Fibroblast of the aortic adventitia (primary cell): Measurements from ENCODE around the gene LGI1. TPM values are rescaled to one million over a fixed set of nuclear protein-coding genes. Genes with fewer than 3 reads are reported as not detected.
"Not testable (repeated sequence)": the region's sequence is repeated elsewhere in the genome, so short reads cannot be mapped to it uniquely, and the experiment has no call there.

Source experiments
- DNase-seq: peaks from one replicate; pipeline ENCODE4 v3.0.0-alpha.2; 2010; ENCODE audit warnings: low read depth
- H3K4me3 ChIP-seq: 2 replicates; pipeline ENCODE4 v1.5.1; 2011; ENCODE audit warnings: low read depth, mild to moderate bottlenecking, control low read depth, low read length, moderate library complexity
- total RNA-seq: library from RNA; depleted of rRNA; stranded (reverse); fragments of >200 nt; gene quantifications from 2 replicates; pipeline ENCODE4 v1.2.3, GENCODE V29; 2012; ENCODE audit warnings: low replicate concordance
- TF ChIP-seq, protein P1 (sequence below): IDR thresholded peaks from 2 replicates; pipeline ENCODE4 v1.5.1; 2011; ENCODE audit warnings: mild to moderate bottlenecking, low read length, control low read depth, inconsistent platforms; ENCODE audit not compliant: insufficient read depth

LGI1 gene
- total RNA-seq, 1 donor: 0.18 TPM

DNA sequence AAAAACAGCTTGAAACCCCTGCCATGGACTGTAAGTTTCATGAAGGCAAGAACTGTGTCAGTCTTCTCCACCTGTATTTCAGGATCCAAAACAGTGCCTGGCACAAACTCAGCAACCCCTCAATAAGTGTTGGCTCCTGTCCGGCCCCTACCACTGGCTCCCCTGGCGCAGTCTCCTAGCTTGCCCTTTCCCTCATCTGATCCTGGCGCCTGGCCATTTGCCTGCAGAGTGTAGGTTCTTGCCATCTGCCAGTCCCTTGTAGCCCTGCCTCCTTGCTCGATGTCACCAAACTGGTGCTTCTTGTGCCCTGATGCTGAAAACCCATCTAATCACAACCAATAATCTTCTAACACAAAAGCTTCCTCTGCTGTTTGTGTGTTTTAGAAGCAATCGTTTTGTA lies 60.4 kb downstream of the LGI1 start:
- TF ChIP-seq, protein P1, sequence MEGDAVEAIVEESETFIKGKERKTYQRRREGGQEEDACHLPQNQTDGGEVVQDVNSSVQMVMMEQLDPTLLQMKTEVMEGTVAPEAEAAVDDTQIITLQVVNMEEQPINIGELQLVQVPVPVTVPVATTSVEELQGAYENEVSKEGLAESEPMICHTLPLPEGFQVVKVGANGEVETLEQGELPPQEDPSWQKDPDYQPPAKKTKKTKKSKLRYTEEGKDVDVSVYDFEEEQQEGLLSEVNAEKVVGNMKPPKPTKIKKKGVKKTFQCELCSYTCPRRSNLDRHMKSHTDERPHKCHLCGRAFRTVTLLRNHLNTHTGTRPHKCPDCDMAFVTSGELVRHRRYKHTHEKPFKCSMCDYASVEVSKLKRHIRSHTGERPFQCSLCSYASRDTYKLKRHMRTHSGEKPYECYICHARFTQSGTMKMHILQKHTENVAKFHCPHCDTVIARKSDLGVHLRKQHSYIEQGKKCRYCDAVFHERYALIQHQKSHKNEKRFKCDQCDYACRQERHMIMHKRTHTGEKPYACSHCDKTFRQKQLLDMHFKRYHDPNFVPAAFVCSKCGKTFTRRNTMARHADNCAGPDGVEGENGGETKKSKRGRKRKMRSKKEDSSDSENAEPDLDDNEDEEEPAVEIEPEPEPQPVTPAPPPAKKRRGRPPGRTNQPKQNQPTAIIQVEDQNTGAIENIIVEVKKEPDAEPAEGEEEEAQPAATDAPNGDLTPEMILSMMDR: no peak
- no peak for DNase-seq
- no peak overlapping the region for H3K4me3 ChIP-seq

DNA sequence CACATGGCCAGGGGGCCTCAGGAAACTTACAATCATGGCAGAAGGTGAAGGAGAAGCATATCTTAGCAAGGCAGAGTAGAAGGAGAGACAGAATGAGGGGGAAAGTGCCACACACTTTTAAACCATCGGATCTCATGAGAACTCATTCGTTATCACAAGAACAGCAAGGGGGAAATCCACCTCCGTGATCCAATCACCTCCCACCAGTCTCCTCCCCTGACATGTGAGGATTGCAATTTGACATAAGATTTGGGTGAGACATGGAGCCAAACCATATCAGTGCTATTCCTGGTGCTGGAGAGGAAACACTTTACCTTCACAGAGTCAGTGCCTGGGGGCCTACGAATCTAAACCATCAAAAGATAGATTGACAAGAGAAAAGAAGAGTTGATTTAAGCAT lies 61.8 kb downstream of the LGI1 start:
- H3K4me3 ChIP-seq: no peak overlapping the region
- TF ChIP-seq, protein P1: no peak
- DNase-seq: no peak

DNA sequence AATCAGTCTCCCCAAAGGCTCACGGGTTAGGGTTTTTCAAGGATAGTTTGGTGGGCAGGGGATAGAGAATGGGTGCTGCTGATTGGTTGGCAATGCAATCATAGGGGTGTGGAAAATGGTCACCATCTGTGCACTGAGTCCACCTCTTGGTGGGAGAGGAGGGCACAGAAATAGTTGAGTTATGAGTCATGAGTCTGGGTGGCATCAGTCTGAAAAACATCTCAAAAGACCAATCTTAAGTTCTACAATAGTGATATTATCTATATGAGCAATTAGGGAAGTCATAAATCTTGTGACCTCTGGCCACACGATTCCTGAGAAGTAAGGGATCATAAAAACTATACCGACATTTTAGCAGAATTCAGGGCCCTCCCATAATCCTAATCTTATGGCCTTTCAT lies 62.7 kb downstream of the LGI1 start:
- no peak overlapping the region for H3K4me3 ChIP-seq
- no peak for DNase-seq
- TF ChIP-seq, protein P1: no peak

DNA sequence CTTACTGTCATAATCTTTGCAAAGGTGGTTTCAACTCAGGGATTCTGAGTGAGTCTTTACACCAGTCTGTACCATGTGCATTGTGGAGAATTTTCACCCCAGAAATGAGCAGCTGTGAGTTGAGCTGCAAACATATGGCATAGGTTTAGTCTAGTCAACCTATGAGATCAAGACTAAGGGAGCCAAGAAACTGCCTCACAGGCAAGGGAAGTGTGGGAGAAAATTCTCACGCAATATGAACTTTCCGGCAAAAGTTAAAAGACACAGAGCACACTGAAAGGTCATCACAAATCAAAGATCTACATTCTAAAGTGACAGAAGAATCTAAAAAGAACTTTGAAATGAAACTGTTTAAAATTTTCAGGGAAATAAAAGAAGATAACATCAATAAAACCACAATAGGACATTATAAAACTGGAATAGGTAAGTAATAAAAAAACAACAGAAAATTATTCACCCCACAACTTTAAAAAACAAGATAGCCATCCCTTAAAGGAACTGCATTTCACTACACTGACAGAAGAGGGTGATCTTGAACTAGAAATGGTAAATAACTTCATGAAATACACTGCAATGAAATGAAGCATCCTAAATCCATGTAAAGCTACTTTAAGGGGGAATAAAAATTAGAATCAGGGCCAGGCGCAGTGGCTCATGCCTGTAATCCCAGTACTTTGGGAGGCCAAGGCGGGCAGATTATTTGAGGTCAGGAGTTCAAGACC lies 63.5 kb downstream of the LGI1 start:
- TF ChIP-seq, protein P1: peak; percentile 51
- DNase-seq: peak; percentile 71
- no peak overlapping the region for H3K4me3 ChIP-seq

GRCh38 chr10:93826355-93826754 lies 68.6 kb downstream of the LGI1 start:
- TF ChIP-seq, protein P1: no peak
- H3K4me3 ChIP-seq: no peak overlapping the region
- DNase-seq: no peak

DNA sequence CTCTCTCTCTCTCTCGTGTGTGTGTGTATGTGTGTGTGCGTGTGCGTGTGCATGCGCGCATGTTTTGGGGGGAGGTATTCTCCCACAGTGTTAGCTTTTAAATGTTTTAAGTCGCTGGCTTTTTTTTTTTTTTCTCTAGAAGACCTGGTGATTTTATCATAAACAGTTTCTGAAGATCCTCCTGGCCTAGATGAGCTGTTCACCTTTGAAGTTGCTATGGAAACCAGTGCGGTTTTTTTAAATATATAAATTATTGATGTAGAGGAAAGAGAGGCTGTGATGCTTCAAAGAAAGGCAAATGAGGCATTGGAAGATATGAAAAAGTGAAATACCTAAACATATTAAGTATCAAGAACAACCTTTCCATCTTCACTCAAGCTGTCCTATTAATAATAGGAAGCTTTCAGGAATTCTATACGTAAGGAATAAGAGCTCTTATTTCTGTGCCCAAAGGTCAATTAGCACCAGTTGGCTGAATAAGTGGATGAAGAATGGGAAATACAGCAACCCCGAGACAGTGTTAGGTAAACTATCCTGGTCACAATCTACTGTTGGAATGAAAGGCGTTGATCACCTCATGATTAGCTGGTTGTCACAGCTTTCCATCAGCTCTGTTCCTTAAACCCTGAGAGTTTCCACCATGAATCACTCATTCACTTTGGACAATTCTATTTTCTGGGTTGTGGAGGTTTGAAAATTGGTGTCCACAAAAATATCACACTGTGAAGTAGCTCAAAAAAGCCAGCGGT lies 69.5 kb downstream of the LGI1 start:
- DNase-seq: no peak
- TF ChIP-seq, protein P1: no peak
- no peak overlapping the region for H3K4me3 ChIP-seq

DNA sequence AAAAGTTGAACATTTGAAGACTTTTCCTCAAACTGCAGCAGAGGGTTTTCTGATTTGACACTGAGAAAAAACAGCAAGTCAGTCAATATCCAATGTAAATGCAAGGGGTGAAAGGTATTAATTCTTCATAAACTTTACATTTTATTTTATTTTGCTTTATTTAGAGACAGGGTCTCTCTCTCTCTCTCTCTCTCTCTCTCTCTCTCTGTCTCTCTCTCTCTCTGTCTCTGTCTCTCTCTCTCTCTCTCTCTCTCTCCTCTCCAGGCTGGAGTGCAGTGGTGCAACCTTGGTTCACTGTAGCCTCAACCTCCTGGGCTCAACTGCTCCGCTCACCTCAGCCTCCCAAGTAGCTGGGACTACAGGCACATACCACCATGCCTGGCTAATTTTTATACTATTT lies 73.3 kb downstream of the LGI1 start:
- H3K4me3 ChIP-seq, DNase-seq: not testable (repeated sequence)
